Activated CD8-positive, alpha-beta memory T cell treated with anti-CD3 and anti-CD28 coated beads for 36 hours (primary cell): ENCODE results near the gene TMEM170A. TPM values are rescaled to one million over a fixed set of nuclear protein-coding genes. Genes with fewer than 3 reads are reported as not detected.

Experiments
- CTCF ChIA-PET: fragments of 350-600 bp; sonication (Branson Sonifier 250); formaldehyde crosslinking; loops from one replicate; lab custom pipeline; 2021; ENCODE audit warnings: antibody characterized with exemption; lab: Charles Lee
- POLR2A ChIA-PET: fragments of 350-600 bp; sonication (Branson Sonifier 250); formaldehyde crosslinking; loops from one replicate; lab custom pipeline; 2021; ENCODE audit warnings: antibody characterized with exemption; lab: Charles Lee
- total RNA-seq, 2 experiments: library from RNA; stranded (reverse); gene quantifications; one replicate each; pipeline ENCODE4 v1.2.3, GENCODE V29; 2021

Gene TMEM170A
- total RNA-seq, 2 experiments from 2014 or later = 38.0 to 42.7 TPM

- CTCF ChIA-PET = no interaction called here
- POLR2A ChIA-PET = no interaction called here
Observed at GRCh38 chr16:75483222-75483621, 18.7 kb upstream of the TMEM170A start.

GRCh38 chr16:75482434-75483205 is 18.1 kb upstream of the TMEM170A start:
- ChIA-PET POLR2A (no interaction called here), CTCF (no interaction called here)

- ChIA-PET CTCF (no interaction called here), POLR2A (no interaction called here)
Observed at GRCh38 chr16:75481475-75481874, 17.0 kb upstream of the TMEM170A start.

DNA sequence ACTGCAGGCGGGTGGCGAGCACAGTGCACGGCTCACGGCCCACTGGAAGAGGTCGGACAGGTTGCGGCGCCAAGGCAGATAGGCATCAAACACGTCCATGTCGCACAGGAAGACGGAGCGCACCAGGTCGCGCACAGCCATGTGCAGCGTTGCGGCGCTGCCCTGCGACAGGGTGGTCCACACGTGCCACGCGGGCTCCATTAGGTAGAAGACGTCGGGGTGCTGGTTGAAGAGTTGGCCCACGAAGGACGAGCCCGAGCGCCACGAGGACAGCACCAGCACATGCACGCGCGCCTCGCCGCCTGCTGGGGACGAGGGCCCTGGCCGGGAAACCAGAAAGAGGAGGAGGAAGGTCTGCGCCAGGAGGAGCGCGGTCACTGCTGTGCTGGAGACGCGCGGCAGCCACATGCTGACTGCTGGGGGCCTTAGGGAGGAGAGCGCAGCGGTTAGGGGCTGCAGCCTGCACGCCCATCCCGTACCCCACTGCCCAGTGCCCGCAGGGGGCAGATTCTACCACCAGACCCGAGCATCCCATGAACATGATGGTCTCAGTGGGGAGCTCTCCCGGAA is 15.0 kb upstream of the TMEM170A start:
- ChIA-PET CTCF (no interaction called here), POLR2A (no interaction called here)

GRCh38 chr16:75478480-75479345 is 14.2 kb upstream of the TMEM170A start:
- POLR2A ChIA-PET = no interaction called here
- CTCF ChIA-PET = no interaction called here

GRCh38 chr16:75477680-75478473 is 13.4 kb upstream of the TMEM170A start:
- POLR2A ChIA-PET = no interaction called here
- CTCF ChIA-PET = no interaction called here

DNA sequence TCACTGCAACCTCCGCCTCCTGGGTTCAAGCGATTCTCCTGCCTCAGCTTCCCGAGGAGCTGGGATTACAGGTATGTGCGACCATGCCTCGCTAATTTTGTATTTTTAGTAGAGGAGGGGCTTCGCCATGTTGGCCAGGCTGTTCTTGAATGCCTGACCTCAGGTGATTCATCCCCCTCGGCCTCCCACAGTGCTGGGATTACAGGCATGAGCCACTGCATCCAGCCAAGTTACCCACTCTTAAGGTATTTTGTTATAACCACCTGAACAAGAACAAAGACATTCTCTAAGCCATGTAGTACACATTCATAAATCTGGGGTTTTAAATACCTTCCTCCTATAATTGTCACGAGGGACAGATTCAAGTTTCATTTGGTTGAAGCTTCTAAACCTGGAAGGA is 12.3 kb upstream of the TMEM170A start:
- CTCF ChIA-PET = no interaction called here
- POLR2A ChIA-PET = no interaction called here

- POLR2A ChIA-PET = no interaction called here
- CTCF ChIA-PET = interaction anchor here (1.0 to 1.8 kb wide), 2 partner anchors 10 to 42 kb away, joined by 3 read pairs; no protein-coding TSS in a partner anchor
Observed at GRCh38 chr16:75475420-75475847, 10.9 kb upstream of the TMEM170A start.

DNA sequence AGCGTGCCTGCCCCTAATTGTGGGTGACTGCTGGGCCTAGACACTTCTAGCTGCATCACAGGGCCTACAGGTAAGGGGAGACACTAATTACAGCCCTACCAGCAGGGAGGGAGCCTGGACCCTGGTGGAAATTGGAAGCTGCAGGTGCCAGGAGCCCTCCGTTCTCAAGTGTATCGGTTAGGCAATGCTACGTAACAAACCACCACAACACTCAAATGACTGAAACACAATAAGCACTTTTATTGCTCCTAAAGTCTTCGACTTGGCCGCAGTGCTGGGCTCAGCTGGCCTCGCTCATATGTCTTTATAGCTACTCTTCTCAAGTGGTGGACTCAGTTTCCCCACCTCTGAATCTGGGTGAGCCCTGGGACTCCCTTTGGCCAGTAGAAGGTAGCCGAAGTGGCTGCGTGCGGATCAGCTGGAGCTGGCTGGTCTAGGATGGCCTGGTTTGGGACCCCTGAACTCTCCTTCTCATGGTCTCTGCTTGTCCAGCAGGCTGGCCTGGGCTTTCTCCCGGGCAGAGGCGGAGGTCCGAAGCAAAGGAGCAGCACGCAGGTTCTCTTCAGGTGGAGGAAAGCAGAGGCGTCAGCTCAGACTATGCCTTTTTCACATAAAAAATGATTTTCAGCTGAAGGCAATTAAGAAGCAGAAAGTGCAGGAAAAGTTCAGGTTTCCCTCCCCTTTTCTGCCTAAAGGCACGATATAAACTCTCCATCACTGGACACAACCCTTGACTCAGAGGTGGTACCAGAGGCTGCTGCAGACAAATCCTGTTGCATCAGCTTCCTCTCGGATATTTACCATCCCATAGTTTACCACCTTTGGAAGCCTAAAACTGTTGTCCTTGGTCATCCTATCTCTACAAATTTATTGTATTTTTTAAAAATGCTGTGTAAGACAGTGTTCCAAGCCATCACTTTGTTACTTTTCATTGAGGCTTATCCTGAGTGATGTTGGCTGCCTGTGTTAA is 8.7 kb upstream of the TMEM170A start:
- ChIA-PET CTCF (interaction anchor here (1.0 to 2.3 kb wide), 5 partner anchors 8 to 291 kb away, joined by 3 to 8 read pairs (median 5); no protein-coding TSS in a partner anchor), POLR2A (no interaction called here)

DNA sequence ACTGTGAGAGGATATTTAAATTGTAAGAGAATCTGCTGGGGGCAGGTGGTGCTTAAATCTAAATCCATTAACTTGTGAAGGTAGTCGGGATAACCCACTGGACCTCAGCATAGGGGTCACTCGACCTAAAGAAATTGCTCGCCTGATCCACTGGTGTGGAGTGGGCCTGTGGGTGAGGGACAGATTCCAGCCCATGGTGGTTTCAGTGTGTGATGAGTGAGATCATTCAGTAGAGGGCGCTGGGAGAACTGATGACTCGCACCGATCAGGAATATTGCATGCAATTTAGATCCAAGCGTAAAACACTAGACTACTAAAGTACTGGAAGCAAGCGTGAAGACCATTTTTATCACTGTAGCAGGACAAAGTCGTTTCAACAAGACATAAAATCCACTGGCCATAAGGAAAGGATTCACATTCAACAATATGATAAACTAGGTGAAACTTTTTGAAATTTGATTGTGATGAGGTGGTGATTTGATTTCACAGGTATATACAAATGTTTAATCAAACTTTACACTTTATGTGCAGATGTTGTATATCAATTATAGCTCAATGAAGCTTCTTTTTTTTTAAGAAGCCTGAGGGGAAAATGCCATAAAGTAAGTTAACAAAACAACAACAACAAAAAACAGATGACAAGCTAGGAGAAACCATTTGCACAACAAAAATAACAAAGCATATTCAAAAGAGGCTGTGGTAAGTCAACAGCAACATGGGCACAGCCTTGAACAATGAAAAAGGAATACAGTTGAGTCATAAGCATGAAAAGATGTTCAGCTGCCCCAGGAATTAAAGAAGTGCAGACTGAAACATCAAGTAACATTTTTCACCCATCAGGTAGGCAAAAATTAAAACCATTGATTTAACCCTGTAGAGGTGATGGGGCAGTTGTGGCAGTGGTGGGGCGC is 7.5 kb upstream of the TMEM170A start:
- ChIA-PET CTCF (interaction anchor here (0.9 to 2.3 kb wide), 7 partner anchors 23 to 292 kb away, joined by 3 to 8 read pairs (median 4); partner anchors contain the start of genes CHST6 and TMEM231), POLR2A (no interaction called here)

GRCh38 chr16:75466760-75467159 is 2.3 kb upstream of the TMEM170A start:
- ChIA-PET POLR2A (no interaction called here), CTCF (interaction anchor here (0.7 to 2.8 kb wide), 2 partner anchors 35 to 50 kb away, joined by 7 to 18 read pairs; no protein-coding TSS in a partner anchor)

DNA sequence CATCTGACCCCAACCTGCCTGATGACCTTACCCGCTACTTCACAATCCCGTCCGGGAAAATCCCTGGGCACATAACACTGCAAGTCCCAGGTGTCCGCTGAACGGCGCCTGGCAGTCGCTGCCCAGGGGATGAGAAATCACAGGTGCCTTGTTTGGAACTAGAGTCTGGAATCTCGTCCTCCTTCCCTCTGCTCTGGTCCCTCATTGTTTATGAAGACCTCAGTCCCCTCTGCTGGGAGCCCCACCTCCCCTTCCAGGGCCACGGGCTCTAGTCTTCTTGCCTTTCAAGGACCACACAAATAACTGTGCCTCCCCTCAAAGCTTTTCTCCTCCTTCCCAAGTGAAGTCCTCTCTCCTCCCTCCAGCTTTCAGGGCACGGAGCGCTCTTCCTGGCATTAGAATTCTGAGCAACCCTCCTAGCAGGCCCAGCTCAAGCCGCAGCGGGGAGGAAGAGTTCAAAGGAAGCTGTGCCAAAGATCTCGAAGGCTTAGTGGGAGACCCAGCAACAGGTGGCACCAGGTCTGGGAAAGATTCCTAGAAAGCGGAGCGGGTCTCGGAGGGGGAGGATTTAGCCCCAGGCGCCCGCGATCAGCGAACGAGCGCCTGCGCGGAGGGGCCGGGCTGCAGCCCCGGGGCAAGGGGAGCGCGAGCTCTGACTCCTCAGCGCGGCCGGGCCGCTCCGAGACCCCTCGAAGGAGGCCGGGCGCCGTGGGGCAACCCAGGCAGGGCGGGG is 934 bp downstream of the TMEM170A start:
- CTCF ChIA-PET = interaction anchor here (0.9 to 1.3 kb wide), 4 partner anchors 10 to 184 kb away, joined by 3 to 6 read pairs (median 3); partner anchors contain the start of genes CFDP1, KARS1 and TERF2IP
- POLR2A ChIA-PET = interaction anchor here (1.0 to 1.4 kb wide), 3 partner anchors 30 to 184 kb away, joined by 3 to 7 read pairs (median 4); partner anchors contain the start of genes CFDP1, KARS1 and TERF2IP

DNA sequence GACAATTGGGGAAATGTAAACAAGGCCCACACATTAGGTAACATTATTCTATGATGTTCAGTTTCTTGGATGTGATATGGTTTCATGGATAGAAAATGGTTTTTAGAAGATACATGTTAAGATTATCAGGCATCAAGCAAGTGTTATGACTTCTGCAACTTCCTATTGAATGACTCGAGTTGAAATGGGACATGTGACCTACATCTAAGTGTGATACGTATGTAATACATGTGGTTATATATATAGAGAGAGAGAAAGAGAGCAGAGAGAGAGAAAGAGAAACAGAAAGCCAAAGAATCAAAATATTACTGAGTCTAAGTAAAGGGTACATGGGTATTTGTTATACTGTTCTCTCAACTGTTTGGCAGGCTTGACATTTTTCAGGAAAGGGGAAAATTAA is 1.7 kb downstream of the TMEM170A start:
- CTCF ChIA-PET = no interaction called here
- POLR2A ChIA-PET = interaction anchor here (0.7 kb wide), 1 partner anchor 267 kb away, joined by 3 read pairs; no protein-coding TSS in a partner anchor

DNA sequence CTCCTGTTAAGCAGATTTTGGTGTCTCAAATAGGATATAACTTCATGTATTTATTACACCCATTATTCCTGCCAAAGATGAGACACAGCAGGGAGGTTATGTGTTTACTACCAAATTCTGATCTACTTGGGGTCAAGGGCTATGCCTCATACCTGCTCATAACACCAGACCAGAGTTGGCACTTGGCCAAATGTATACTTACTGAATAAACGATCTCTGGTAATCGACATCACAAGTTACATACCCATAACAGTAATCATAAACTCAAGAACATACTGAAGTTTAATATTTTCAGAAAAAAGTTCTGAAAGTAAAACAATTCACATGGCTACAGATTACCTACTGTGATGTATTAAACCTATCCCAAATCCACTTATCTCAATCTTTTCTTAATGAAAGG is 2.9 kb downstream of the TMEM170A start:
- CTCF ChIA-PET = no interaction called here
- POLR2A ChIA-PET = no interaction called here

DNA sequence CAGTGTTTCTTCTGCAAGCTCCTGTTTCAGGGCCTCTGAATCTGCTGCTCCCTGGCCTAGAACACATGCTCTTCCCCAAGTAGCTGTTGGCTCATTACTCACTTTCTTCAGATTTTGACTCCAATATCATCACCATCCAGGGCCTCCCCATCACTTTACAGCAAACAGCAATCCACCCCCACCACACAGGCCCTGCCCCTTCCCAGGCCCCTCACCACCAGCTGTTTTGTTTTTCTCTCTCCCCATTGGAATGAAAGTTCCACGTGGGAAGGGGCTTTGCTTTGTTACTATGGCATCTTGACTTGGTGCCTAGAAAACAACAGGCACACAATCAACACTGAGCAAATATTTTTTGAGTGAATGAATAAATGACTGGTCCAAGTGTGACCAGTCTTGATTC is 4.0 kb downstream of the TMEM170A start:
- ChIA-PET CTCF (no interaction called here), POLR2A (no interaction called here)

DNA sequence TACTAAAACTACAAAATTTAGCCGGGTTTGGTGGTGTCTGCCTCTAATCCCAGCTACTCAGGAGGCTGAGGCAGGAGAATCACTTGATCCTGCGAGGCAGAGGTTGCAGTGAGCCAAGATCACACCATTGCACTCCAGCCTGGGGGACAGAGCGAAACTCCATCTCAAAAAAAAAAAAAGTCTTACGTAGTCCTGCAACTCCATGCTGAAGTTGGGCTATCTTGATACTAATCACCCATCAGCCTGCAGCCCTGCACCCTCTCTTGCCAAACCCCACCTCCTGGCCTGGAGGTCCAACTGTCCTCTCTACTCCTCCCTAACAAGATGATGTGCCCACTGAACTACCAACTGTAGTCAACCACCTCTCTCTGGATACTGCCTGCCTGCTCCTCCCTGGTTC is 4.8 kb downstream of the TMEM170A start:
- ChIA-PET CTCF (no interaction called here), POLR2A (no interaction called here)
